Fibroblast of the aortic adventitia (primary cell): ENCODE results near the gene GALNT2. TPM values are rescaled to one million over a fixed set of nuclear protein-coding genes. Genes with fewer than 3 reads are reported as not detected.

ENCODE experiments used
- DNase-seq: peaks from one replicate; pipeline ENCODE4 v3.0.0-alpha.2; 2010; ENCODE audit warnings: low read depth
- H3K4me3 ChIP-seq: 2 replicates; pipeline ENCODE4 v1.5.1; 2011; ENCODE audit warnings: low read depth, mild to moderate bottlenecking, control low read depth, low read length, moderate library complexity
- total RNA-seq: library from RNA; depleted of rRNA; stranded (reverse); fragments of >200 nt; gene quantifications from 2 replicates; pipeline ENCODE4 v1.2.3, GENCODE V29; 2012; ENCODE audit warnings: low replicate concordance
- TF ChIP-seq, protein P1 (sequence below): IDR thresholded peaks from 2 replicates; pipeline ENCODE4 v1.5.1; 2011; ENCODE audit warnings: mild to moderate bottlenecking, low read length, control low read depth, inconsistent platforms; ENCODE audit not compliant: insufficient read depth

GALNT2 gene
- total RNA-seq, 1 donor, result 68.1 TPM

DNA sequence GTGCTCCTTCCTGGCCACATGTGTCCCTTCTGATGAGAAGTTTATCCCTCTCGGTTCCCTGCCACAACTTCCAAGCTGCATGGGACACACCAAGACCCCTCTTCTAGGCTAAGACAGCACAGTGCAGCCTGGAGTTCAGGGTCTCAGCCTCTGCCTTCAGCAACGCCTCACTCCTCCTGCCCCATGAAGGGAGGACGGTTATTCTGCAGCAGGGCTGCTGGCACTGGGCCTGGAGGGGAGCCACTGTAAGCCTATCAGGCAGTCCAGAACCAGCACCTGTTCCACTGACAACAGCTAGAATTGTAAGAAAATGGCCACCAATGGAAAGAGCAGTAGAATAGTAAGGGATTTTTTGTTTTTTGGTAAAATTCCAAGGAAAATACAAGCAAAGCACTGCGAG, 72.3 kb downstream of the GALNT2 start:
- no peak overlapping the region for H3K4me3 ChIP-seq
- TF ChIP-seq, protein P1, sequence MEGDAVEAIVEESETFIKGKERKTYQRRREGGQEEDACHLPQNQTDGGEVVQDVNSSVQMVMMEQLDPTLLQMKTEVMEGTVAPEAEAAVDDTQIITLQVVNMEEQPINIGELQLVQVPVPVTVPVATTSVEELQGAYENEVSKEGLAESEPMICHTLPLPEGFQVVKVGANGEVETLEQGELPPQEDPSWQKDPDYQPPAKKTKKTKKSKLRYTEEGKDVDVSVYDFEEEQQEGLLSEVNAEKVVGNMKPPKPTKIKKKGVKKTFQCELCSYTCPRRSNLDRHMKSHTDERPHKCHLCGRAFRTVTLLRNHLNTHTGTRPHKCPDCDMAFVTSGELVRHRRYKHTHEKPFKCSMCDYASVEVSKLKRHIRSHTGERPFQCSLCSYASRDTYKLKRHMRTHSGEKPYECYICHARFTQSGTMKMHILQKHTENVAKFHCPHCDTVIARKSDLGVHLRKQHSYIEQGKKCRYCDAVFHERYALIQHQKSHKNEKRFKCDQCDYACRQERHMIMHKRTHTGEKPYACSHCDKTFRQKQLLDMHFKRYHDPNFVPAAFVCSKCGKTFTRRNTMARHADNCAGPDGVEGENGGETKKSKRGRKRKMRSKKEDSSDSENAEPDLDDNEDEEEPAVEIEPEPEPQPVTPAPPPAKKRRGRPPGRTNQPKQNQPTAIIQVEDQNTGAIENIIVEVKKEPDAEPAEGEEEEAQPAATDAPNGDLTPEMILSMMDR, result no peak
- DNase-seq, result no peak

DNA sequence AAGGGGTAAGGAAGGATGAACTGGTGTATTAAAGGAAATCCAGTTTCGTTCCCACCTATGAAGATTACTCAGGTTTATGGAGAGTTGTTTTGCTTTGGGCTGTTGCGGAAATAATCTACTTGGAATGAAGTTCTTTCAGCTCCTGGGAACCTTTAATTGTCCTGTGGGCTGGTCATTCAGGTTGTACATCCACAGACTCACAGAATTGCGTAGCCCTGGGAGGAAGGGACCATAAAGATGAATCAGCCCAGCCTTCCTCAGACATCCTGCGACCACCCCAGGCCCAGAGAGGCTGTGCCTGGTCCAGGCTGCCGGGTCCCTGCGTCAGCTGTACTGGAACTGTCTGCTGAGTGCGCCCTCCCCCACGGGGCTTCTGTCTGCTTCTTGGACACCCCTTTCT, 72.7 kb downstream of the GALNT2 start:
- H3K4me3 ChIP-seq, result no peak overlapping the region
- no peak for DNase-seq
- TF ChIP-seq, protein P1, result no peak

DNA sequence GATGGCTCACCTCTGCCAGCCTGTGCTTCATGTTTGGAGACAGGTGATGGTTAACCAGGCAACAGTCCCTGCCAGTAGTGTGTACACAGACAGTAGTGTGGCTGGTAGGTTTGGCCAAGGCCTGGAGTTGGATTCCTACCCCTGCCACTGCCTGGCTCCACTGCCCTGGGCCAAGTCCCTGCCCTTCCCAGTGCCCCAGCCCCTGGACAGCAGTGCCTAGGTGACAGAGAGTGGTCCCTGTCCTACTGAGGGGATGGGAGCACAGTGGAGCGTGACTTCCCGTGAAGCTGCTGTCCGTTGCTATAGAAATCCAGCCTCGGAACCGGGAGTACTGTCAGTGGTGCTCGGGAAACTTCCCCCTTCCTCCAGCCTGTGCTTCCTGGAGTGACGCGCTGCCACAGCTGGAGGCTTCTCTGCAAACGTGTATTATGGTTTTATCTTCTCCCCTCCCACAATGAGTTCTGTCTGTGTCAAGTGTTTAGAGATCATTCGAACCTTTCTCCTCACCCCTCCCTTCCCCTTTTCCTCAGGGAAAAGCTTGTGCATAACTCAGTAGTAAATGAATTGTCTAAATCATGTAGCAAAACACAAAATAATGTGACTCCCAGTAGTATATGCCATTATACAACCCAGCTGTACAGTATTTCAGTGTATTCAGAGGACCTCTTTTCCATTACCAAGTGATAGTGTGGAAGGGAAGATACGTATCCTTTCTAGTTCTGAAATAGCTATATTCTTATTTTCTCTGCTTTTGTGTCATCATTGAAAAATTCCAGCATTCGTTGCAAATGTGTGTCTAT, 73.4 kb downstream of the GALNT2 start:
- no peak overlapping the region for H3K4me3 ChIP-seq
- TF ChIP-seq, protein P1, result no peak
- no peak for DNase-seq

DNA sequence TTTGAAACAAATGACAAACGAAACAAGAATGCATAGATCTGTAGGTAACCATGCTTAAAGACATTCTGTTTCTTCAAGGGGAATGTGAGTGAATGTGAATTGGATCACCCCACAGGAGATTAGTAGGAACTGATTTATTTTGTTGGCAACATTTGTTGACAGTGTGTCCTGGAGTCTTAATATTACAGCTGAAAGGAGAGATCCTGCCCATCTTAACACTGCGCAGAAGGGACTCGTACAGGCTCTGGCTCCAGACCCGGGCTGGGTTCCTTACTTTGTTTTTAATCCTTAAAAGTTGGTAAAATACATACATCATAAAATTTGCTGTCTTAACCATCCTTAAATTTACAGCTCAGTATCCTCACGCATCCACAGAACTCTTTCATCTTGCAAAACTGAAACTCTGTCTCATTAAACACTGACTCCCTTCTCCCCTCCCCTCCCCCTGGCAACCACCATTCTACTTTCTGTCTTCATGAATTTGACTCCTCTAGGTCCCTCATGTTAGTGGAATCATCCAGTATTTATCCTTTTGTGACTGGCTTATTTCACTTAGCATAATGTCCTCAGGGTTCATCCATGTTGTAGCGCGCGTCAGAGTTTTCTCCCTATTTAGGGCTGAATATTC, 74.1 kb downstream of the GALNT2 start:
- H3K4me3 ChIP-seq, result no peak overlapping the region
- DNase-seq, result peak; percentile 39
- TF ChIP-seq, protein P1, result no peak

DNA sequence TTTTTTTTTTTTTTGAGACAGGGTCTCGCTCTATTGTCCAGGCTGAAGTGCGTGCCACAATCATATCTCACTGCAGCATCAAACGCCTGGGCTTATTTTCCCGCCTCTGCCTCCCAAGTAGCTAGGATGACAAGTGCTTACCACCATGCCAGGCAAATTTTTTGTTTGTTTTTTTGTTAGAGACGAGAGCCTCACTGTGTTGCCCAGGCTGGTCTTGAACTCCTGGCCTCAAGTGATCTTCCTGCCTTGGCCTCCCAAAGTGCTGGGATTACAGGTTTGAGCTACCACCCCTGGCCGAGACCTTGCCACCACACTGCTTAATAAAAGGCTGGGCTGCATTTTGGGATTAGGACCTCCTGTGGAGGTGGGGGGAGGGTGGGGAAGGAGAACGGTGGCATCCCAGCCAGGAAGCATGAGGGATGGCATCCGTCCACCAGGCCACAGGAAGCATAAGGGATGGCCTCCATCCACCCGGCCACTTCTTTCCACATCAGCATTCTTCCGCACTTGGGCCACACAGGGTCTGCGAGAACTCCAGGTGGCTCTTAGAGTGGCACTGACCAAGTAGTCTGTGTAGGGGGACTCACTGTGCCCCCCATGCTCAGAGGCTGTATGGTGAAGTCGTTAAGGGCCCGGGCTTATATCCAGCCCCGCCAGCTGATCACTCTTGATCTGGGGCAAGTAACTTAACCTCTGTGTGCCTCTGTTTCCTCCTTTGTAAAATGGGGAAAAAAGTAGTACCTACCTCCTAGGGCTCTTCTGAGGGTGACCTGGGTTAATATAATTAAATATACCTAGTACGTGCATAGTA, 75.0 kb downstream of the GALNT2 start:
- TF ChIP-seq, protein P1, result no peak

DNA sequence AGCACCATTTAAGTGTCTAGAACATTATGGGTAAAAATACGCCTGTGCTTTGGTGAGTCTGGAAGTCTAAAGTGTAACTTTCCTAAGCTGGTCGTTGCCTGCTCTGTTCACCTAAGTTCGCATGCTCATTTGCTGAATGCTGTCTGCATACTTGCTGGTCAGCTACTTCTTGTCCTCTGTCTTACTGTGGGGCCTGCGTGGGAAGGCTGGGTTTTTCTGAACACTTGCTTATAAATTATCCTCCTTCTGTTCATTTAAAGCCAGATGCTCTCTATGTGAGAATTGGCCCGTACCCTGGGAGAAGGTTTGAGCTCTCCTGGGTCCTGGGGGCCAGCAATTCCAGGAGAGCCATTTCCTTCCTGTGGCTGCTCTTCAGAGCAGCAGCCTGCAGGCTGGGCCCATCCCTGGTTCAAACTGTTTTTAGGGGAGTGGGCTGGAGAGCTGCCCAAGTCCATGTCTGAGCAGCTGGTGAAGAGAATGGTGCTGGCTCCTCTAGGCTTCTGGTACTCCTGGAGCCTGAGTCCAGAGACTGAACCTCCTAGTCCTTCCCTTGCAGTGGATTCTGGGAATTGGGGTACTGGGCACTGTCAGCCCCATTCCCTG, 75.7 kb downstream of the GALNT2 start:
- no peak for DNase-seq
- TF ChIP-seq, protein P1, result no peak
- no peak overlapping the region for H3K4me3 ChIP-seq

More for the DNA sequence above, 75.0 kb downstream of the GALNT2 start:
- no peak overlapping the region for H3K4me3 ChIP-seq
- no peak for DNase-seq
